GM18873 (cell line): Measurements from ENCODE around the gene CKS2.

Source experiments
- ATAC-seq: cut with Tn5 transposase; IDR thresholded peaks from one replicate; pipeline ENCODE4 v1.9.1; 2021; ENCODE audit warnings: mild to moderate bottlenecking, moderate library complexity, moderate number of reproducible peaks; ENCODE audit not compliant: unreplicated experiment, low FRiP score

The CKS2 gene

GRCh38 chr9:89345476-89345875, 34.5 kb downstream of the CKS2 start:
- no peak for ATAC-seq

GRCh38 chr9:89346696-89347095, 35.7 kb downstream of the CKS2 start:
- ATAC-seq: no peak

DNA sequence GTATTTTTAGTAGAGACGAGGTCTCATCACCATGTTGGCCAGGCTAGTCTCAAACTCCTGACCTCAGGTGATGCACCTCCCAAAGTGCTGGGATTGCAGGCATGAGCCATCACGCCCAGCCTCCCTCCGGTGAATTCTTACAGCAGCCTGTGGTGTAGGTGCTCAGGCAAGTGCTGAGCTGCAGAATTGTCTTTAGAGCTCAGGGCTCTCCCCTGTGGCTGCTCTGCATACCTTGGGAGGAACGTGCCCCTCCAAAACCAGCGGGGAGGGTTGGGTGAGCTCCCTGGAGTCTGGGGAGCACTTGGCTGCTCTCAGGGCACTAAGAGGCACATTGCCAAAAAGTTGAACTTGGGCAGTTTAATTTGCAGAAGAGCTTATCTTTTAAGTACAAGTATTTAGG, 36.7 kb downstream of the CKS2 start:
- no peak for ATAC-seq

- no peak for ATAC-seq
Observed at GRCh38 chr9:89349607-89350006, 38.6 kb downstream of the CKS2 start.

DNA sequence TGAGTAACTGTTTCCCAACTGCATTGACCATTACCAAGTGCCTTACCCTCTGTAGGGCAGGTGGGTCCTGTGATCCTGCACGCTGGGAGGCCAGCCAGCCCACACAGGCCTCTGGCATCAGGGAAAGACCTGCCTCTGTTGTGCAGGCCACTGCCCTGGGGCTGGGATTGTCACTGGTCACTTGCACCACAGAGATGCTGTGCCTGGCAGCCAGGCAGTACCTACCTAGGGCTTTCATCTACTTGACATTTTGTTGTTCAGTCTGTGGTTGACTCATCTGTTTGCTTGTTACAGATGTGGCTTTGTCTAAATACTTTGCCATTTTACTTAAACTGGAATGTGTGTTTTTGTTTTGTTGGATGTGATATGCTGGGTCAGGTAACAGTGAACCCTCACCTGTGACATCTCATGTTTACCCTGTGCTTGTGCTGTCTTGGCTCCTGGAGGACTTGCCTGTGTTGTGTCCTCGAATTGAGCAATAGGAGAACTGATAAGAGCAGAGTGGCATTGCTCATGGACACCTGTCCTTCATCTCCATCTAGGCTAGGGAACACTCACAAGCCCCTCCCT, 40.1 kb downstream of the CKS2 start:
- ATAC-seq: no peak

GRCh38 chr9:89351584-89352300, 40.7 kb downstream of the CKS2 start:
- ATAC-seq: no peak

- ATAC-seq: no peak
Observed at GRCh38 chr9:89352451-89352850, 41.5 kb downstream of the CKS2 start.

DNA sequence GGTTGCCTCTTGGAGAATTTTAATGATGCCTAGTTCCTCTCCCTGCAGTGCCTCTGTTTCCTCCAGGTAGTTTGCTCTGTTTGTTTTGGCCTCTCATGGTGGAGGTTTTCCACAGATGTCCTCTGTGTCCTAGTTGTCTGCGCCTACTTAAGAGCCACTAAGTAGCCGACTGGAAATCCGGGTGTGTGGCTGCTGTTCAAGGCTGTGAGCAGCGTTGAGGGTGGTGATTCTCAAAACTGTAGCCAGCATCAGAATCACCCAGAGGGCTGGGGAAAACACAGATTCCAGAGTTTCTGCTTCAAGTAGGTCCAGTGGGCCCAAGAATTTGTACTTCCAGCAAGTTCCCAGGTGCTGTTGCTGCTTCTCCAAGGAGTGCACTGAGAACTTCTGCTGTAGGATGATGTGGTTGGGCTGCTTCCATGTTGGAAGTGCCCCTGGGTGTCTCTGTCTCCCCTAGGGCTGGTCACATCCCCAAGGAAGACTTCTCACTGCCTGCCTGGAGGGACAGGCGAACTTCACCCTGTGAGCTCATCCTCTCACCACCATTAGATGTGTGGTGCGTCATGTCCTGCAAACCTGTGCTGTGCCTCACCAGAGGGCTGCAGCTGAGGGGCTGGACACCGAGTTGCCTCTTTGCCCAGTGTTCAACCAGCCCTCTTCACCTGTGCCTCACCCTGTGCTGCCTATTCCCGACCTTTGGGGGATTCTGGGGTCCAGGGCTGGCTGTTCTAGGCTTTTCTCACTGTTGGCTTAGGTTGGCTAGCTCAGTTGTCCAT, 42.1 kb downstream of the CKS2 start:
- ATAC-seq: no peak

DNA sequence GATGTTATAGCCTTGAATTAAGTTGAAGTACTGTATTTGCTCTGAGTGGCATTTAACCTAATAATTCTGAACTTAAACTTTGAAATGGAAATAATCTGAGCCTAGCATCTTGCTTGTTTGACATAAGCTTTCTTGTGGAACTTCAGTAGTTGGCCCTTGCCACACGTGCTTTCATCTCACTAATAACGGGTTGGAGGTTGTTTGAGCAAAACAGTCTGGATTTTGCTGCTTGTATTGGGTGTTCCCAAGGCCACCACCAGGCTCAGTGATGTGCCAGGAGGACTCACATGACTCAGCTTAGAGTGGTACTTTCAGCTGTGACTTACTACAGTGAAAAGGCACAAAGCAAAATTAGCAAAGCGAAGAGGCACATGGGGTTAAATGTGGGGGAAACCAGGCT, 43.0 kb downstream of the CKS2 start:
- ATAC-seq: no peak

GRCh38 chr9:89354471-89354870, 43.5 kb downstream of the CKS2 start:
- no peak for ATAC-seq

DNA sequence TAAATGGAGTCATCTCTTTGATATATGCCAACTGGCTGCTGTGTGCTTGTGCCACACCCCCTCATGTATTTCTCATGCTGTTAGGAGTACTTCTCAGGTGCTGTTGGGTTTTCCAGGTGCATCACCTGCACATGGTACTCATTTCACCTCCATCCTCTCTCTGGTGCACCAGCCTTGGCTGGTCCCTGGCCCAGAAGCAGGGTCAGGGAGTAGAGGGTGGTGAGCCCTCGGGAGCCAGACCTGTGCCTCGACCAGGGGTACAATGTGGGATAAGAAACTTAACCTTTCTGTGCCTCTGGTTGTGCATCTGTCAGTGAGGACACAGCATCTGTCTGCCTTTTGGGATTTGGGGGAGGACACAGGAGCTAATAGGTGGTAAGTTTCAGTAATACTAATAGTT, 45.8 kb downstream of the CKS2 start:
- no peak for ATAC-seq

- ATAC-seq: no peak
Observed at GRCh38 chr9:89357331-89358197, 46.6 kb downstream of the CKS2 start.

DNA sequence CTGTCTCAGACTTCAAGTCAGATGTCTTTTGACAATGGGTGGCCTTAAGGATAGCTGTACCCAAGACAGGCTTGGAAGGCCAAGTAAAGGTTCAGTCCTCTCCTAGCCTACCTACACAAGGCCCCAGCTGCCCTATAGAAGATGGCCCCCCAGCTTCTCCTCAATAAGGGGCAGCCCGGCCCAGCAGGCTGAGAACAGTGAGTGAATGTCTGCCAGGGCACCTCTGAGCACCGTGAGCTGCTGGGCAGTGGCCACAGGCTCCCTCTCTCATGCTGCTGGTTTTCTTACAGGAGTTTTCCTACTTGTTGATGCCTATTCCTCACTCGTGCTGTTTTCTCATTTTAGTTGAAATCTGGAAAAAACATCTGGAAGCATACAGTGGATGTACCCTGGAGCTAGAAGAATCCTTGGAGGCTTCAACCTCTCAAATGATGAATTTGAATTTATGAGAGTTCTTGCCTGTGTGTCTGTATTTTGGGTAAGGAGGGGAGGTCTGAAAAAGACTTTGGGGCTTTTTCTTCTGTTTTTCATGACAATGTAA, 47.5 kb downstream of the CKS2 start:
- ATAC-seq: no peak

- no peak for ATAC-seq
Observed at GRCh38 chr9:89358985-89359384, 48.0 kb downstream of the CKS2 start.

GRCh38 chr9:89359751-89360261, 48.8 kb downstream of the CKS2 start:
- ATAC-seq: no peak

- ATAC-seq: no peak
Observed at GRCh38 chr9:89360465-89360864, 49.5 kb downstream of the CKS2 start.

GRCh38 chr9:89361031-89361430, 50.0 kb downstream of the CKS2 start:
- ATAC-seq: no peak

GRCh38 chr9:89361816-89362646, 51.0 kb downstream of the CKS2 start:
- no peak for ATAC-seq

DNA sequence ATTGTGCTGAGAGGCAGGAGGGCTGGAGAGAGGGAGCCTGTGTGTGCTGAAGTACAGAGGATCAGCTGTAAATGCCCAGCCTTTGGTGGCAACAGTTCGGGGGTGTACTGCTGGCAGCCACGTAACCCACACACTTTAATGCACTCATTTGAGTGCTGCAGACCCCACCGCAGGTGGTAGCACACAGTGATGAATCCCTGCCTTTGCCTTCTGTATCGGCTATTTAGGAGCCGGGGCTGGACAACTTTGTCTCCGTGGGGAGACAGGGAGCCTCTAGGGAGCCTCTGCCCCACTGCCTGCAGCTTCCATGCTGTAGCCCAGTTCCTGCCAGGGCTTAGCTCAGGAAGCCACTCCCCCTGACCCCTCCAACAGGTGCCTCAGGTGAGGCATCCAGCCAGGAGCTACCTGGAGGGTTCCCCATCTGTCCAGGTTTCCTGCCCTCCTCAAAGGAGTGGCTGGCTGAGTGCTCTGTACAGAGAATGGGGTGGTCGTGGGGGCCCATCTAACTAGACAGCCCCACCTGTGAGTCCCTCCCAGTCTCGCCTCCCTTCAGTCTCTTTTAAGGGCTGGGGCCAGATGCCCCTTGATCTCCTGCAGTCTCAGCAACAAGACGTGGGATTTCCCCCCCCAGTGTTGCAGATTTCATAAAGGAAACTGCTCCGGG, 51.8 kb downstream of the CKS2 start:
- no peak for ATAC-seq
